Esophagus squamous epithelium (tissue), 5 donors: Measurements from ENCODE around the gene CAPS. TPM values are rescaled to one million over a fixed set of nuclear protein-coding genes. Genes with fewer than 3 reads are reported as not detected.

Experiments
- DNase-seq: peaks from one replicate; lab custom pipeline; 2025; lab: John Stamatoyannopoulos, UW
- H3K27ac ChIP-seq, 4 donors: fragments of 200-600 bp; sonication (generic); one replicate each; pipeline ENCODE4 v1.5.1; 2016 to 2019; ENCODE audit warnings: mild to moderate bottlenecking in 1 of 4
- H3K27me3 ChIP-seq, 4 donors: fragments of 200-600 bp; sonication (generic); 1 replicate in 3 of 4; 2 replicates in 1 of 4; pipeline versions ENCODE4 v1.5.1 to v1.6.0; 2017 to 2021; ENCODE audit warnings: antibody characterized with exemption in 1 of 4
- H3K36me3 ChIP-seq, 3 donors: fragments of 200-600 bp; sonication (generic); one replicate each; pipeline ENCODE4 v1.5.1; 2016 to 2019
- H3K4me1 ChIP-seq, 3 donors: fragments of 200-600 bp; sonication (generic); one replicate each; pipeline ENCODE4 v1.5.1; 2017 to 2019
- H3K4me3 ChIP-seq, 4 donors: fragments of 200-600 bp; sonication (generic); 1 replicate in 3 of 4; 2 replicates in 1 of 4; pipeline ENCODE4 v1.5.1; 2016 to 2019; ENCODE audit warnings: mild to moderate bottlenecking in 2 of 4, moderate library complexity in 1 of 4
- H3K9me3 ChIP-seq, 3 donors: fragments of 200-600 bp; sonication (generic); one replicate each; pipeline ENCODE4 v1.5.1; 2016 to 2019
- POLR2A ChIP-seq, 4 donors: fragments of 450-650 bp; IDR thresholded peaks; one replicate each; pipeline ENCODE4 v1.6.1; 2017; ENCODE audit warnings: antibody characterized with exemption in 4 of 4, mild to moderate bottlenecking in 4 of 4, moderate library complexity in 3 of 4
- WGBS, 2 donors: methylation state at CpG; one replicate each; pipeline ENCODE4 v1.1.5; 2018; 5-methylcytosine and 5-hydroxymethylcytosine counted together
- intact Hi-C: fragments of 100-400 bp; cut with DNase I; formaldehyde crosslinking; loops from one replicate; pipeline ENCODE4 v1.15.0; 2022
- total RNA-seq, 4 donors: library from RNA; depleted of rRNA; stranded (reverse); fragments of >200 nt; gene quantifications; one replicate each; pipeline ENCODE4 v1.1.0, GENCODE V29; 2016
- TF ChIP-seq, protein P1 (sequence below), 6 experiments: fragments of 450-650 bp in 4 of 6; fragments of 200-600 bp in 2 of 6; sonication (generic) in 2 of 6; IDR thresholded peaks; one replicate each; pipeline ENCODE4 v1.5.1; 2016 to 2019; ENCODE audit warnings: antibody characterized with exemption in 6 of 6, mild to moderate bottlenecking in 4 of 6, moderate library complexity in 4 of 6
- donor health status: DM: yes; HTN: yes; CAD: no.

The CAPS gene
- total RNA-seq, 4 donors from 2014 or later: 3.3 to 13.7 (median 7.3) TPM

GRCh38 chr19:5931251-5931650, 17.2 kb downstream of the CAPS start:
- intact Hi-C loops: no loop called here
- Histone ChIP-seq H3K9me3 (no peaks in the 10 kb centered on the region), H3K4me1 (peaks cover 0 to 53% (median 19%) of the 10 kb centered on the region in 3 donors), H3K36me3 (peaks cover 11 to 97% (median 39%) of the 10 kb centered on the region in 3 donors), H3K27me3 (no peaks in the 10 kb centered on the region), H3K4me3 (no peak overlapping the region), H3K27ac (no peak overlapping the region)
- WGBS, 2 donors: 58 to 87% methylated on average over 2 to 3 of the region's 11 CpGs
- no peak for DNase-seq
- TF ChIP-seq POLR2A (IDR thresholded peaks at IDR 0.05): no peak
- TF ChIP-seq, protein P1, sequence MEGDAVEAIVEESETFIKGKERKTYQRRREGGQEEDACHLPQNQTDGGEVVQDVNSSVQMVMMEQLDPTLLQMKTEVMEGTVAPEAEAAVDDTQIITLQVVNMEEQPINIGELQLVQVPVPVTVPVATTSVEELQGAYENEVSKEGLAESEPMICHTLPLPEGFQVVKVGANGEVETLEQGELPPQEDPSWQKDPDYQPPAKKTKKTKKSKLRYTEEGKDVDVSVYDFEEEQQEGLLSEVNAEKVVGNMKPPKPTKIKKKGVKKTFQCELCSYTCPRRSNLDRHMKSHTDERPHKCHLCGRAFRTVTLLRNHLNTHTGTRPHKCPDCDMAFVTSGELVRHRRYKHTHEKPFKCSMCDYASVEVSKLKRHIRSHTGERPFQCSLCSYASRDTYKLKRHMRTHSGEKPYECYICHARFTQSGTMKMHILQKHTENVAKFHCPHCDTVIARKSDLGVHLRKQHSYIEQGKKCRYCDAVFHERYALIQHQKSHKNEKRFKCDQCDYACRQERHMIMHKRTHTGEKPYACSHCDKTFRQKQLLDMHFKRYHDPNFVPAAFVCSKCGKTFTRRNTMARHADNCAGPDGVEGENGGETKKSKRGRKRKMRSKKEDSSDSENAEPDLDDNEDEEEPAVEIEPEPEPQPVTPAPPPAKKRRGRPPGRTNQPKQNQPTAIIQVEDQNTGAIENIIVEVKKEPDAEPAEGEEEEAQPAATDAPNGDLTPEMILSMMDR (IDR thresholded peaks at IDR 0.05): no peak

- 83 to 97% methylated on average over 11 to 12 of the region's 18 CpGs for WGBS, 2 donors
- TF ChIP-seq POLR2A (IDR thresholded peaks at IDR 0.05): no peak
- TF ChIP-seq, protein P1 (IDR thresholded peaks at IDR 0.05): no peak
- Histone ChIP-seq H3K27ac (no peak overlapping the region), H3K9me3 (no peaks in the 10 kb centered on the region), H3K4me3 (no peak overlapping the region), H3K4me1 (peaks cover 0 to 44% (median 19%) of the 10 kb centered on the region in 3 donors), H3K36me3 (peaks cover 7 to 97% (median 39%) of the 10 kb centered on the region in 3 donors), H3K27me3 (no peaks in the 10 kb centered on the region)
- intact Hi-C loops: no loop called here
- no peak for DNase-seq
These were observed 18.1 kb downstream of the CAPS start for GRCh38 chr19:5932146-5932545.

GRCh38 chr19:5932609-5933262, 18.7 kb downstream of the CAPS start:
- 74 to 77% methylated on average over 6 to 8 of the region's 21 CpGs for WGBS, 2 donors
- no peak for DNase-seq
- H3K36me3 ChIP-seq: peaks cover 7 to 97% (median 39%) of the 10 kb centered on the region in 3 donors

DNA sequence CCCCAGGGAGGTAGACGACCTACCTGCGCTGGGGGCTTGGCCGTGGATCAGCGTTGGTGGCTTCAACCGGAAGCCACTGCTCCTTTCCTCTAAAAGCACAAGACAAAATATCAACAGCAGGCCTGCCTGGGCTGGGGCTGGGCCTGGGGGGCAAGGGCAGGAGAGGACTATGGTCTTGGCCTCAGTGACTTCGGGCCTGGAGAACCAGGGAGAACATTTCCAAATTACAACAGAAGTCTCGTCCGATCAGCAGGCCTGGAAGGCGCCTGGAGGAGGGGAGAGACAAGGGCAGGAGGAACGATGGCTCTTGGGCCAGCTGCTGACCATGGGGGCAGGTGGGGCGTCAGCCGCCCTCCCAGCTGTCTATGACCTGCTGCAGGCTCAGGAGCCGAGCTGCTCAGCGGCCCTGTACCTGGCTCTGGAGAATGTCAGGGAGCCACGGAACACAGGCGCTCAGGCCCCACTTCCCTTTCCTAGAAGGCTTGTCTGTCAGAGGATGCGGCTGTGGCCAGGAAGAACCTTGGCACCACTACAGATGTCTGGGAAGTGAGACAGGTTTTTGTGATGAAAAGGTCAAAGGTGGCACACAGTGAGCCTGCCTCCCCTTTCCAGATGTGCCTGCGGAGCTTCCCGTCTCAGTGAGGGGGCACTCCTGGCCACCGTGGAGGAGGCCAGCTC, 19.5 kb downstream of the CAPS start:
- H3K9me3 ChIP-seq: no peaks in the 10 kb centered on the region
- peaks cover 0 to 33% (median 19%) of the 10 kb centered on the region in 3 donors for H3K4me1 ChIP-seq
- WGBS, 2 donors: 84 to 88% methylated on average over 5 to 12 of the region's 20 CpGs

More at GRCh38 chr19:5932609-5933262, 18.7 kb downstream of the CAPS start:
- Histone ChIP-seq H3K4me3 (no peak overlapping the region), H3K9me3 (no peaks in the 10 kb centered on the region), H3K4me1 (peaks cover 0 to 38% (median 19%) of the 10 kb centered on the region in 3 donors), H3K27me3 (no peaks in the 10 kb centered on the region), H3K27ac (no peak overlapping the region)
- intact Hi-C loops: no loop called here
- TF ChIP-seq POLR2A (IDR thresholded peaks at IDR 0.05): no peak
- TF ChIP-seq, protein P1 (IDR thresholded peaks at IDR 0.05): no peak

More for the DNA sequence above, 19.5 kb downstream of the CAPS start:
- no peak overlapping the region for H3K4me3 ChIP-seq
- TF ChIP-seq, protein P1 (IDR thresholded peaks at IDR 0.05): no peak
- TF ChIP-seq POLR2A (IDR thresholded peaks at IDR 0.05): no peak
- H3K27me3 ChIP-seq: no peaks in the 10 kb centered on the region
- intact Hi-C loops: no loop called here
- no peak for DNase-seq
- peak overlapping the region in 1 of 4 donors; percentile 68 for H3K27ac ChIP-seq
- H3K36me3 ChIP-seq: peaks cover 7 to 97% (median 39%) of the 10 kb centered on the region in 3 donors
